OCI-LY7 (cell line): ENCODE measurements around the gene RAD1. TPM values are rescaled to one million over a fixed set of nuclear protein-coding genes. Genes with fewer than 3 reads are reported as not detected.

Experiments
- BruUV-seq: library from RNA; stranded (reverse); fragments of 400-500 nt; replicated peaks from 2 replicates; lab custom pipeline; 2021; lab: Mats Ljungman, UMichigan
- CTCF ChIA-PET: fragments of 300-600 bp; sonication (Branson Sonifier 250); formaldehyde crosslinking; loops from one replicate; lab custom pipeline; 2022; ENCODE audit warnings: antibody characterized with exemption; ENCODE audit not compliant: unreplicated experiment; lab: Charles Lee
- POLR2A ChIA-PET: fragments of 300-600 bp; sonication (Branson Sonifier 250); formaldehyde crosslinking; loops from one replicate; lab custom pipeline; 2022; ENCODE audit warnings: antibody characterized with exemption; lab: Charles Lee
- DNase-seq: peaks from one replicate; pipeline ENCODE4 v3.0.0-alpha.2; 2015; ENCODE audit warnings: low spot score
- H2AFZ ChIP-seq: fragments of 200-600 bp; sonication (generic), shearing (Covaris generic); 2 replicates; pipeline ENCODE4 v1.6.1; 2014; ENCODE audit warnings: mild to moderate bottlenecking, antibody characterized with exemption, low read length, moderate library complexity
- H3K27ac ChIP-seq: fragments of 200-600 bp; sonication (generic); 2 replicates; pipeline ENCODE4 v1.5.1; 2014; ENCODE audit warnings: mixed run types, low read depth, mild to moderate bottlenecking, moderate library complexity, low read length, inconsistent platforms; ENCODE audit not compliant: poor library complexity, severe bottlenecking
- H3K36me3 ChIP-seq: fragments of 200-600 bp; sonication (generic); 2 replicates; pipeline ENCODE4 v1.6.1; 2014; ENCODE audit warnings: mild to moderate bottlenecking, antibody characterized with exemption, low read length, moderate library complexity, mixed read lengths; ENCODE audit not compliant: insufficient read depth
- H3K4me1 ChIP-seq: fragments of 200-600 bp; sonication (generic); 2 replicates; pipeline ENCODE4 v1.5.1; 2014; ENCODE audit warnings: mild to moderate bottlenecking, low read length; ENCODE audit not compliant: insufficient read depth, poor library complexity, severe bottlenecking
- H3K4me2 ChIP-seq: fragments of 200-600 bp; sonication (generic); 2 replicates; pipeline ENCODE4 v1.6.1; 2014; ENCODE audit warnings: mild to moderate bottlenecking, low read length
- H3K4me3 ChIP-seq: fragments of 200-600 bp; sonication (generic); 2 replicates; pipeline ENCODE4 v1.5.1; 2014; ENCODE audit warnings: mild to moderate bottlenecking, low read depth, low read length; ENCODE audit not compliant: poor library complexity, severe bottlenecking
- H3K79me2 ChIP-seq: fragments of 200-600 bp; sonication (generic); 2 replicates; pipeline ENCODE4 v1.6.1; 2016; ENCODE audit warnings: low read depth, mild to moderate bottlenecking, low read length, moderate library complexity, mixed read lengths; ENCODE audit not compliant: insufficient read depth
- H3K9me2 ChIP-seq: fragments of 200-600 bp; sonication (generic); 2 replicates; pipeline ENCODE4 v1.6.1; 2016; ENCODE audit warnings: mild to moderate bottlenecking, low read length, mixed read lengths; ENCODE audit not compliant: insufficient read depth
- H3K9me3 ChIP-seq: fragments of 200-600 bp; sonication (generic); 2 replicates; pipeline ENCODE4 v1.6.1; 2014; ENCODE audit warnings: mild to moderate bottlenecking, mixed run types, low read length, mixed read lengths
- H4K20me1 ChIP-seq: fragments of 200-600 bp; sonication (generic); 2 replicates; pipeline ENCODE4 v1.6.1; 2014; ENCODE audit warnings: mild to moderate bottlenecking, antibody characterized with exemption, low read length, moderate library complexity, mixed read lengths; ENCODE audit not compliant: insufficient read depth
- CTCF ChIP-seq: fragments of 200-600 bp; sonication (generic); conservative IDR thresholded peaks from 2 replicates; pipeline ENCODE4 v1.5.1; 2014; ENCODE audit warnings: mild to moderate bottlenecking, antibody characterized with exemption, low read length, moderate library complexity, mixed read lengths
- EZH2phosphoT487 ChIP-seq: fragments of 200-600 bp; sonication (generic); IDR thresholded peaks from 2 replicates; pipeline ENCODE4 v1.6.1; 2018; ENCODE audit warnings: low read depth, borderline replicate concordance, mild to moderate bottlenecking, mixed run types, antibody characterized with exemption, low read length, moderate library complexity, mixed read lengths
- intact Hi-C: fragments of 100-400 bp; cut with micrococcal nuclease; formaldehyde crosslinking; loops from one replicate; pipeline ENCODE4 v1.10.0; 2022; ENCODE audit not compliant: unreplicated experiment
- total RNA-seq, 2 experiments: library from RNA; depleted of rRNA in 1 of 2; stranded (reverse); fragments of >200 nt in 1 of 2; shearing (Covaris generic) in 1 of 2; gene quantifications; 2 replicates each; pipeline ENCODE4 v1.2.3, GENCODE V29; 2014 to 2022

RAD1 gene
- total RNA-seq, 2 experiments from 2014 or later, result 49.2 to 82.1 TPM

GRCh38 chr5:34957857-34958690 lies 42.8 kb upstream of the RAD1 start:
- H3K4me1 ChIP-seq, result no peaks in the 10 kb centered on the region
- TSS peak; percentile 5 for BruUV-seq
- H3K9me3 ChIP-seq, result no peaks in the 10 kb centered on the region
- peak; percentile 16 for DNase-seq
- H4K20me1 ChIP-seq, result no peaks in the 10 kb centered on the region
- H3K27ac ChIP-seq, result no peak overlapping the region
- TF ChIP-seq CTCF (peak; percentile 77), EZH2phosphoT487 (no peak)
- H3K79me2 ChIP-seq, result no peaks in the 10 kb centered on the region
- ChIA-PET CTCF (no interaction called here), POLR2A (interaction anchor here (0.6 to 1.1 kb wide), 4 partner anchors 28 to 1168 kb away, joined by 3 to 4 read pairs (median 3); no protein-coding TSS in a partner anchor)
- intact Hi-C loops, result no loop called here
- H2AFZ ChIP-seq, result no peak overlapping the region
- no peak overlapping the region for H3K4me3 ChIP-seq
- no peak overlapping the region for H3K4me2 ChIP-seq
- H3K9me2 ChIP-seq, result no peaks in the 10 kb centered on the region
- H3K36me3 ChIP-seq, result peaks cover 31% of the 10 kb centered on the region

- TF ChIP-seq EZH2phosphoT487 (no peak), CTCF (no peak)
- BruUV-seq, result no TSS peak
- Histone ChIP-seq H3K27ac (no peak overlapping the region), H4K20me1 (no peaks in the 10 kb centered on the region), H3K9me2 (no peaks in the 10 kb centered on the region), H2AFZ (no peak overlapping the region), H3K4me3 (no peak overlapping the region), H3K4me2 (no peak overlapping the region), H3K36me3 (peaks cover 38% of the 10 kb centered on the region), H3K9me3 (no peaks in the 10 kb centered on the region), H3K4me1 (no peaks in the 10 kb centered on the region), H3K79me2 (no peaks in the 10 kb centered on the region)
- intact Hi-C loops, result no loop called here
- no peak for DNase-seq
- ChIA-PET CTCF (no interaction called here), POLR2A (interaction anchor here (0.6 to 1.1 kb wide), 2 partner anchors 27 to 41 kb away, joined by 3 read pairs; no protein-coding TSS in a partner anchor)
Measured at GRCh38 chr5:34957321-34957720, 42.0 kb upstream of the RAD1 start.
